Measurements from ENCODE around the gene ZMYND8. TPM values are rescaled to one million over a fixed set of nuclear protein-coding genes. Genes with fewer than 3 reads are reported as not detected.

The ZMYND8 gene
- polyA plus RNA-seq, 3 donors = 5.0 to 9.1 (median 7.7) TPM

DNA sequence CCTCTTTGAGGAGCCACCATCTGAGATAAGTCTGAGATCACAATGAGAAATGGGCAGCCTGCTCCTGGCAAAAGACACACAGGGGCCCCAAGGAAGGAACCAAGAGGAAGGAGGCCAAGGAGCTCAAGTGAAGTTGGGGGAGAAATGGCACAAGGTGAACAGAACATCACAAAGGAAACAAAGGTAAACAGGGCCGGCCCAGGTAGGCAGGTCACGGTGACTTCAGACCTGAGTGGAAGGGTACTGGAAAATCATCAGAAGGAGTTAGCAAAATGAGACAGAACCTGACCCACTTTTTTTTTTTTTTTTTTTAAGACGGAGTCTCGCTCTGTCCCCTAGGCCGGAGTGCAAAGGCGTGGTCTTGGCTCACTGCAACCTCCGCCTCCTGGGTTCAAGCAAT lies 11.3 kb downstream of the ZMYND8 start:
- 97 to 98% (median 98%) methylated on average over 6 to 7 of the region's 7 CpGs for WGBS, 3 donors
- no peak overlapping the region for H3K27ac ChIP-seq (ENCODE audit: low read depth, low read length)

DNA sequence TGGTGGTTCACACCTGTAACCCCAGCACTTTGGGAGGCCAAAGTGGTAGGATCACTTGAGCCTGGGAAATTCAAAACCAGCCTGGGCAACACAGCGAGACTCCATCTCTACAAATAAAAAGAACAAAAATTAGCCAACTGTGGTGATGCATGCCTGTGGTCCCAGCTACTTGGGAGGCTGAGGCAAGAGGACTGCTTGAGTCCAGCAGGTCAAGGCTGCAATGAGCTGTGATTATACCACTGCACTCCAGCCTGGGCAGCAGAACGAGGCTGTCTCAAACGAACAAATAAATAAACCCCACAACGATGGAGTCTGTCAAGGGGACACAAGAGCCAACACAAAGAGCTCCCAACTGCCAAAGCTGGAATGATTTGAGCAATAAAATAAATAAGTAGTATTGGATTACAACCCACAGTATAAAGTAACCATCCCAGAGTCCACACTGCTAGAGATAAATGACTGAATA lies 13.5 kb downstream of the ZMYND8 start:
- WGBS, 3 donors = 37 to 84% (median 60%) methylated on average over 4 of the region's 4 CpGs
- no peak overlapping the region for H3K27ac ChIP-seq (ENCODE audit: low read depth, low read length)

- H3K27ac ChIP-seq (ENCODE audit: low read depth, low read length) = no peak overlapping the region
- WGBS, 3 donors = 65 to 82% (median 71%) methylated on average over 11 of the region's 11 CpGs
Measured at GRCh38 chr20:47338131-47338628, 18.3 kb downstream of the ZMYND8 start.

DNA sequence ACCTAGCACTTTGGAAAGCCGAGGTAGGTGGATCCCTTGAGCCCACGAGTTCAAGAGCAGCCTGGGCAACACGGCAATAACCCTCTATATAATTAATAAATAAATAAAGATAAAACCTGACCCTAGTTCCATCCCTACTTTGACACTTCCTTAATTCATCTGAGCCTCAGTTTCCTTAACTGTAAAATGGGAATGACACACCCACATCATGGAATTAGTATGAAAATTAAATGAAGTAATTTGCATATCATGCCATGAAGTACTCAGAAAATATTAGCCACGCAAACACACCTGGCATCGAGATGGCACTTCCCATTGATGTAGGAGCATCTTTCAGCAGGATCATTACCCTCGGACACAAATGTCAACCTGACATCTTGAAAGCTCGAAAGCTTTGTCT lies 19.1 kb downstream of the ZMYND8 start:
- no peak overlapping the region for H3K27ac ChIP-seq (ENCODE audit: low read depth, low read length)
- WGBS, 3 donors = 93 to 95% (median 94%) methylated on average over 7 of the region's 7 CpGs

DNA sequence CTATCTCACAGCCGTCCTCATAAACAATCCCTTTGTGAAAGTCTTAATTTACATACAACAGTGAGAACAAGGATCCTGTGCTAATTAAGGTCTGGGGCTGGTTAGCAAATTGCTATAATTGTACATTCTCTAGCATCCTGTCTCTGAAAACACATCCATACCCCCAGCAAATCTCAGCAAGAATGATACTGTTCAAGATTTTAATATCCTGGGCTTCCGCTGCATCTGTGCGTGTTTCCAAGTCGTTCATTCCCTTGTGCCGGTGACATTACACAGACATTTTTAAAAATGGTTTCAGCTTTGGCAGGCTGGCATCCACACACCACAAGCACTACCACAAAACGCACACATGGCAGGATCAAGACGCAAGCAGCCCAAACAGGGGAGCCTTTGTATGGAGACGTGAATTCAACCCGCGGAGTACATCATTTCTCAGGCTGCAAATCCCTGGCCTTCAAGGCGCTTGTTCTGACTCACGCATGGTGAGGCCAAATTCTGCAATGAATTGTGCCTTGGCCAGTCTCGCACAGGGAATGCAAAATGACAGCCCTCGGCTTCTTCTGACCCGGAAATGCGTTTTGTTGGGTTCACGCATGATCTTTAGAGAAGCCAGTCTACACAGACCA lies 20.3 kb downstream of the ZMYND8 start:
- no peak overlapping the region for H3K27ac ChIP-seq (ENCODE audit: low read depth, low read length)
- 60 to 78% (median 75%) methylated on average over 17 of the region's 17 CpGs for WGBS, 3 donors

- WGBS, 3 donors = 78 to 85% (median 83%) methylated on average over 12 of the region's 12 CpGs
- H3K27ac ChIP-seq (ENCODE audit: low read depth, low read length) = no peak overlapping the region
Measured at GRCh38 chr20:47335251-47336128, 21.0 kb downstream of the ZMYND8 start.

GRCh38 chr20:47334022-47334551 lies 22.4 kb downstream of the ZMYND8 start:
- WGBS, 3 donors = 24 to 50% (median 26%) methylated on average over 6 of the region's 6 CpGs
- H3K27ac ChIP-seq (ENCODE audit: low read depth, low read length) = no peak overlapping the region

DNA sequence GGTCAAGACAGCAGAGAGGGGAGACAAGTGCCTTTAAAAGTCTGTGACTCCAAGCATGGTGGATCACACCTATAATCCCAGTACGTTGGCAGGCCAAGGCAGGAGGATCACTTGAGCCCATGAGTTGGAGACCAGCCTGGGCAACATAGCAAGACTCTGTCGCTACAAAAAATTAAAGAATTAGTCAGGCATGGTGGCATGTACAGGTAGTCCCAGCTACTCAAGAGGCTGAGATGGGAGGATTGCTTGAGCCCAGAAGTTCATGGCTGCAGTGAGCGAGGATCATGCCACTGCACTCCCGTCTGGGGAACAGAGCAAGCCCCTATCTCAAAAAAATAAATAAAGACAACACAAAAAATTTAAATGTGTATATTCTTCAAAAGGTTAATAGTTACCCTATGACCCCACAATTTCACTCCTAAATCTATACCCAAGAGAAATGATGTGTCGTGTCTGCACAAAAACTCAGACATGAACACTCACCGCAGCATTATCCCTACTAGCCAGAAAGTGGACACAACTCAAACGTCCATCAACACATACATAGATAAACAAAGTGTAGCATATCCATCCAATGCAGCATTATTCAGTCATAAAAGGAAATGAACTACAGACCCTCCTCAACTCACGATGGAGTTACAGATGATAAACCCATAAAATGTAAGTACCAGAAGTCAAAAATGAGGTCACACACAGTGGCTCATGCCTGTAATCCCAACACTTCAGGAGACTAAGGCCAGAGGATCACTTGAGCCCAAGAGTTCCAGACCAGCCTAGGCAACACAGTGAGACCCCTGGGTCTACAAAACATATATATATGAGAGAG lies 23.9 kb downstream of the ZMYND8 start:
- H3K27ac ChIP-seq (ENCODE audit: low read depth, low read length) = no peak overlapping the region
- 87 to 91% (median 90%) methylated on average over 8 of the region's 8 CpGs for WGBS, 3 donors

- WGBS, 3 donors = 70 to 85% (median 75%) methylated on average over 10 of the region's 10 CpGs
- no peak overlapping the region for H3K27ac ChIP-seq (ENCODE audit: low read depth, low read length)
Measured at GRCh38 chr20:47330933-47331708, 25.4 kb downstream of the ZMYND8 start.

DNA sequence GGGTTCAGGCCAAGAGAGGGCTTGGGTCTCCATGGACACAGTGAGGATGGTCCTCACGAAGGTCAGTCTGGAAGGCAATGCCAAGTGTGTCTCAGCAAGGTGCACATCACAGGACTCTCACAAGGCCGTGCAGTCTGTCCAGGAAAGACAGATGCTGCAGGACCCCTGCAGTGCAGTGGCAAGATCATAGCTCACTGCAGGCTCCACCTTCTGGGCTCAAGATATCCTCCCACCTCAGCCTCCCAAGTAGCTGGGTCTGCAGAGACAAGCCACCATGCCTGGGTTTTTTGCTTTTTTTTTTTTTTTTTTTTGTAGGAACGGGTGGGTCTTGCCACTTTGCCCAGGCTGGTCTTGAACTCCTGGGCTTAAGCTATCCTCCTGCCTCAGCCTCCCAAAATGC lies 26.4 kb downstream of the ZMYND8 start:
- WGBS, 3 donors = 77 to 93% (median 78%) methylated on average over 3 of the region's 3 CpGs
- no peak overlapping the region for H3K27ac ChIP-seq (ENCODE audit: low read depth, low read length)

- no peak overlapping the region for H3K27ac ChIP-seq (ENCODE audit: low read depth, low read length)
- WGBS, 3 donors = 53 to 93% (median 89%) methylated on average over 1 of the region's 1 CpG
Measured at GRCh38 chr20:47328129-47328528, 28.4 kb downstream of the ZMYND8 start.

DNA sequence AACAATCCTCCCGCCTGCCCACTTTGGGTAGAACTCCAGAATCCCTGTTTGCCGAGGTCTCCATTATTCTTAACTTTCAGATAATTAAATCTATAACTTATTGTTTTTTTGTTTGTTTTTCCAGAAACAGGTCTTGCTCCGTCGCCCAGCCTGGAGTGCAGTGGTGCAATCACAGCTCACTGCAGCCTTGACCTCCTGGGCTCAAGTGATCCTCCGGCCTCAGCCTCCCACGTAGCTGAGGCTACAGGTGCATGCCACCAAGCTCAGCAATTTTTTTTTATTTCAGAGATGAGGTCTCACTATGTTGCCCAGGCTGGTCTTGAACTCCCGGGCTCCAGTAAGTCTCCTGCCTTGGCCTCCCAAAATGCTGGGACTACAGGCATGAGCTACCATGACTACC lies 28.8 kb downstream of the ZMYND8 start:
- 59 to 99% (median 97%) methylated on average over 7 of the region's 7 CpGs for WGBS, 3 donors
- H3K27ac ChIP-seq (ENCODE audit: low read depth, low read length) = no peak overlapping the region

DNA sequence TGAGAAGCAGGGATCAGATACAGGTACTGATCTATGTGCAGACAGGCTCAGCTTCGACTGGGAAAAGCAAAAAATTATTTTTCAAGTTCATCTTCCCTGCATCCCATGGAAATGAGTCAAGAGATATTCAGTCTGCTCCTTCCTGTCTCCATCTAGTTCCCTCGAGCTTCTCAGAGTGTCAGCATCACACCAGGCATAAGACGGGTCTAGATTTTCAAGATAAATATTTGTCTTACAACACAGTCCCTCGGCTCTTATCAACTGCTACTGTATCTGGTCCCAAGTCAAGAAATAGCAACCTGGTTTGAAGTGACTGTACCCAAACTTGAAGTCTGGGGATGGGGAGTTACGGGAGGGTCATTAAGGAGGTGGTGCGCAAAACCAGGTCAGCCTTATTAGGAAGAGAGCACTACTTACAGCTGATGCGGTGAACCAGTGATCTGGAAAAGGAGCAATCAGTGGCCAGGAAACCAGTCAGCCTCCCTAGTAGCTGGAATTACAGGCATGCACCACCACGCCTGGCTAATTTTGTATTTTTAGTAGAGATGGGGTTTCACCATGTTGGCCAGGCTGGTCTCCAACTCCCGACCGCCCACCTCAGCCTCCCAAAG lies 29.7 kb downstream of the ZMYND8 start:
- no peak overlapping the region for H3K27ac ChIP-seq (ENCODE audit: low read depth, low read length)
- 79 to 82% (median 82%) methylated on average over 10 of the region's 10 CpGs for WGBS, 3 donors

- H3K27ac ChIP-seq (ENCODE audit: low read depth, low read length) = no peak overlapping the region
- 87 to 94% (median 88%) methylated on average over 6 of the region's 6 CpGs for WGBS, 3 donors
Measured at GRCh38 chr20:47325242-47325641, 31.3 kb downstream of the ZMYND8 start.

- H3K27ac ChIP-seq (ENCODE audit: low read depth, low read length) = no peak overlapping the region
- WGBS, 3 donors = 59 to 75% (median 71%) methylated on average over 7 of the region's 7 CpGs
Measured at GRCh38 chr20:47320990-47321805, 35.3 kb downstream of the ZMYND8 start.

DNA sequence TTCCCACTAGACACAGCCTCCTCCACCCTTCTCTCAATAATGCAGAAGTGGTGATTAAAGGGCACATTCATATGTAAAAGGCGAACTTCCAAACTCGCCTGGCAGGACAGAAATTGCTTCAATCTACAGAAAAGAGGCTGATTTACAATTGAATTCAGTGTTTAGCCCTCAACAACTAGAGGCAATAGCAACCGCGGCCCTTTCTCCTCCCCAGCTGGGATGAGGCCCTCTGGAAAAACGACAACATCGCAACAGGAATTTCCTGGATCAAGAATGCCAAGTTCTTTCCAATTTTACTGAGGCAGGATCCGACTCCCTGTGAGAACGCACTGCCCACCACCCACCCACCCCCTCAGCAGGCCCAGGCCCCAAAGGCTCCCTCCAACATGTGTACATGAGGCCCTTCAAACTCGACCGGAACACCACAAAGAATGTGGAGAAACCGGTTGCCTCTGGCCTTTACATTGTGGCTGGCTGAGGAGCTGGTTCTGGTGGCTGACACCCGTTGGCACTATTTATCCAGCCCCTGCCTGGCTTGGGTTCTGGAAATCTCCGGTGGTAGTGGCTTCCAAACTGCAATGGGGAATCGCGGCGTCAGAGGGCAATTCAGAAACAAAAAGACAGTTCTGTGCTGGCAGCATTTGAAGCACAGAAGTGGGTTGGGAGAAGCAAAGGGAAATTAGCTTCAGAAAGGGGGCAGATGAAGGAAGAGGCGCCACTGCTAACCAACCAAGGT lies 36.8 kb downstream of the ZMYND8 start:
- H3K27ac ChIP-seq (ENCODE audit: low read depth, low read length) = peak overlapping the region; percentile 98
- WGBS, 3 donors = 17 to 27% (median 22%) methylated on average over 17 of the region's 17 CpGs

Measured in adipose tissue (tissue), 3 donors.